Measurements from ENCODE around the gene XXYLT1.

Gene XXYLT1

DNA sequence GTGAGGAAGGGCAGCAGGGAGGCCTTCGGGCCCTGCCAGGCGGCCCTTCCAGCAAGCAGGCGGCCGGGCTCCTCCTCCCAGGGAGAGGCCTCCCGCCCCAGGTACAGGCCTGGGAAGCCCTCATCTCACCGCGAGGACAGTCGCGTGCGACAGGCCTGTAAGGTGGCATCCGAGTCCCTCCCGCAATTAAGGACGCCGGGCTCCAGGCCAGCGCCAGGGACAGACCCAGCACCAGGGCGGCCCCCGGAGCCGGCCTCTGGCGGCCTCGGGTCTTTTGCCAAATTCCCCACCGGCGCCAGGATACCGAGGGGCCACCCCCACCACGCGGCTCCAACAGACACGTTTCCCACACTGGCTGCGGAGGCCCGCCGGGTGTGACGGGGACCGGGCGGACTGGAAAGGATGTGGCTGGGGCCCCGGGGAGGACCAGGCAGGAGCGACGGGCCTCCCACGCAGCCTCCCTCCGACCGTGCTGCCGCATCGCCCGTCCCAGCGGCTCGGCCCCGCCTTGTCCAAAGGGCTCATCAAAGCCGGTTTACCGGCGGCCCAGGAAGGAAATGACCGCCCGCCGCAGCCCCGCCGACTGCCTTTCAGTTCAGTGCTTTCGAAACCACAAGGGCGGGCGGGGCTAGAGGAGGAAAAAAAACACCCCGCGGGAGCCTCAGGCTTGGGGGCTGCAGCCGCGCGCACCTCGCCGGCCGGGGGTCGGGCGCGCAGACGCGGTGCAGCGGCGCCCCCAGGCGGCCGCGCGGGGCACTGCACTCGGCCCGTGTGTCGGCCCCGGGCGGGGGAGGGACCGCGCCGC is 11.3 kb downstream of the XXYLT1 start:
- Histone ChIP-seq H3K4me3 (replicated peaks; ENCODE audit: low read depth, low read length) (peak overlapping the region; percentile 71), H3K36me3 (ENCODE audit: control insufficient read depth, insufficient read depth, low read length) (peaks cover 1% of the 10 kb centered on the region; the same call in 1 of the 2 replicates), H3K27me3 (replicated peaks; ENCODE audit: control insufficient read depth, insufficient read depth, low read length) (no peaks in the 10 kb centered on the region)
- TF ChIP-seq, protein P1, sequence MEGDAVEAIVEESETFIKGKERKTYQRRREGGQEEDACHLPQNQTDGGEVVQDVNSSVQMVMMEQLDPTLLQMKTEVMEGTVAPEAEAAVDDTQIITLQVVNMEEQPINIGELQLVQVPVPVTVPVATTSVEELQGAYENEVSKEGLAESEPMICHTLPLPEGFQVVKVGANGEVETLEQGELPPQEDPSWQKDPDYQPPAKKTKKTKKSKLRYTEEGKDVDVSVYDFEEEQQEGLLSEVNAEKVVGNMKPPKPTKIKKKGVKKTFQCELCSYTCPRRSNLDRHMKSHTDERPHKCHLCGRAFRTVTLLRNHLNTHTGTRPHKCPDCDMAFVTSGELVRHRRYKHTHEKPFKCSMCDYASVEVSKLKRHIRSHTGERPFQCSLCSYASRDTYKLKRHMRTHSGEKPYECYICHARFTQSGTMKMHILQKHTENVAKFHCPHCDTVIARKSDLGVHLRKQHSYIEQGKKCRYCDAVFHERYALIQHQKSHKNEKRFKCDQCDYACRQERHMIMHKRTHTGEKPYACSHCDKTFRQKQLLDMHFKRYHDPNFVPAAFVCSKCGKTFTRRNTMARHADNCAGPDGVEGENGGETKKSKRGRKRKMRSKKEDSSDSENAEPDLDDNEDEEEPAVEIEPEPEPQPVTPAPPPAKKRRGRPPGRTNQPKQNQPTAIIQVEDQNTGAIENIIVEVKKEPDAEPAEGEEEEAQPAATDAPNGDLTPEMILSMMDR (IDR thresholded peaks at IDR 0.05; ENCODE audit: insufficient read depth, low read length, poor library complexity, severe bottlenecking) = no peak
- DNase-seq (ENCODE audit: extremely low read depth, insufficient read length) = peak; percentile 94

DNA sequence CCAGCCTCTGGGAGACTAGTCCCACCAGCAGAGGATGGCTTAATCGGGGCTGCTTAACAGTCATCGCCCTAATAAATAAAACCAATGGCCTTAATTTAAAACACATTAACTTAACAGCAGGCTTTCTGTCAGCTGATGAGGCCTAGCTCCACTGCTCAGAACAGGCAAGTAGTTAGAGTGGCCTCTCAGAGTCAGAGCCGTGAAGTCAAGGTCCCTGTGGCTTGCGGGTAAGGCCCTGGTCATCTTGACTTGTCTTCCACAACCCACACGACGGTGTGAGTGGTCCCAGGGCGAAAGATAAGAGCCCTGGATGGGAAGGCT is 11.8 kb downstream of the XXYLT1 start:
- Histone ChIP-seq H3K4me3 (replicated peaks; ENCODE audit: low read depth, low read length) (peak overlapping the region; percentile 58), H3K36me3 (ENCODE audit: control insufficient read depth, insufficient read depth, low read length) (peaks cover 1% of the 10 kb centered on the region; the same call in 1 of the 2 replicates), H3K27me3 (replicated peaks; ENCODE audit: control insufficient read depth, insufficient read depth, low read length) (no peaks in the 10 kb centered on the region)
- TF ChIP-seq, protein P1 (IDR thresholded peaks at IDR 0.05; ENCODE audit: insufficient read depth, low read length, poor library complexity, severe bottlenecking) = no peak
- DNase-seq (ENCODE audit: extremely low read depth, insufficient read length) = no peak

DNA sequence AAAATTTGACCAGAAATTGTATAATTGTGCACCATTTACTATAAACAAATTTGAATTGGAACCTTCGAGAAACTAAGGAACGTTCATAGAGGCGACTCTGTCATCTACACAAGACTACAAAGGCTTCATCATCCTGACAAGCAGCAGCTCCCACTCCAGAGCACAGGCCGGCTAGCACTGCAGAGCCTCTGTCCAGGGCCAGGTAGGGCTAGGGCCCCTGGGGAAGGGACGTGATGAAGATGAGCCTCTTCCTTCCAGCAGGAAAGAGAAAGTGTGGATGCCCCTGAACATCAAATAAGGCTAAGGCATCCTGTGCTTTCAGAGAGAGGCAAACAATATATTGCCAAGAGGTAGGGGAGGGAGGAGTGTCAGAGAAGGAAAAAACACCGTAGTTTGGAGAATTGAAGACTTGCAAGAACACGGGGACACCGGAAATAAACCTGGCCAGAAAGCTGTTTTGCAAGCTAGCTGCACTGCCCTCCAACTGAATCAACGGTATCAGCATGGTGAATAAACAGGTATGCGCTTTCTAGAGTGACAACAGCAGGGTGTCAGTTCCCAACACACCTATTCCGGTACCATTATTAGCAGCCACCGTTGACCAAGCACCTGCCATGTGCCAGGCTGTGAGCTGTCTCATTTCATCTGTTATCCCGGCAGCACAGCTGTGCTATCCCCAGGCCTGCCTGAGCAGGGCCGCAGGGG is 12.4 kb downstream of the XXYLT1 start:
- H3K4me3 ChIP-seq (replicated peaks; ENCODE audit: low read depth, low read length) = peak overlapping the region; percentile 58
- TF ChIP-seq, protein P1 (IDR thresholded peaks at IDR 0.05; ENCODE audit: insufficient read depth, low read length, poor library complexity, severe bottlenecking) = no peak
- H3K27me3 ChIP-seq (replicated peaks; ENCODE audit: control insufficient read depth, insufficient read depth, low read length) = no peaks in the 10 kb centered on the region
- H3K36me3 ChIP-seq (ENCODE audit: control insufficient read depth, insufficient read depth, low read length) = peaks cover 1% of the 10 kb centered on the region; the same call in 1 of the 2 replicates
- DNase-seq (ENCODE audit: extremely low read depth, insufficient read length) = no peak

DNA sequence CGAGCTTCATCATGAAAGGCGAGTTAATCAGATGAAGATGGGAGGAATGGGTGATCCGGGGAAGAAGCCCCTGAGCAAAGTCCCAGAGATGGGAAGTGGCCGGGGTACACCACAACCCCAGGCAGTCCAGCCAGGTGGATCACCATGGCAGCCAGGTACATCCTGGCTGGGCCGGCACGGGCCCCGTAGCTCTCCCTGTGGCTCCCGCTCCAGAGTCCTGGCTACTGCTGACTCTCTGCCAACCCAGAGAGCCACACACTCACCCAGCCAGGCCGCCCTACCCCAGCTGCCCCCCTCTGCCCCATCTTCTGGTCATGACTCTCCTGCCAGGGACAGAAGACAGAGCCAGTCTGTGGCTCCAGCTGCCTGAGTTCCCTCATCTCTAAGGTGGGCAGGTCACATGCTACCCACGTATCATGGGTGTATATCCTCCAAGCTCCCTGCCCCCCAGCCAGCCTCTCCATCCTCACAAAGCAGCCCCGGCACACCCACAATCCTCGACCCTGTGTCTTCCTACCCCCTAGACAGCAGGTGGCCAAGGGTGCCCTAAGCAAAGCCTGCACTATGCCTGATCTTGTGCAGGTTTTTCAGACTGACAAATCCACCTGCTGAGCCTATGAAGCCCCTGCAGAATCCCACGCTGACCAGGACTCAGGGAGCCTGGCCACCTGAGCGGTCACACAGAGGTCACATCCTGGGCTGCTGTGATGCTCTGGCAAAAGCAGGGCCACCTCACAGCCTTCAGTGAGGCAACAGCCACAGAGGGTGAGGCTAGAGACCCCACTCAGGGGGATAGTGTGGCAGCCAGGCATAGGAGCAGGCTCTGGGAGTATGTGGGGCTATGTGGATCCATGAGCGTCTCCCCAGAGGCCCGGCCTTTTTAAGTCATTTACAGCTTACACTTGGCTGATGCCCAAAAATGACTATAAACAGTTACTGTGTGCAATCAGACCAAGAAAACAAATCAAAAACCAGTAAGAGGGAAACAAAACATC is 13.2 kb downstream of the XXYLT1 start:
- DNase-seq (ENCODE audit: extremely low read depth, insufficient read length) = no peak
- Histone ChIP-seq H3K27me3 (replicated peaks; ENCODE audit: control insufficient read depth, insufficient read depth, low read length) (no peaks in the 10 kb centered on the region), H3K36me3 (ENCODE audit: control insufficient read depth, insufficient read depth, low read length) (peaks cover 1% of the 10 kb centered on the region; the same call in 1 of the 2 replicates), H3K4me3 (replicated peaks; ENCODE audit: low read depth, low read length) (no peak overlapping the region)
- TF ChIP-seq, protein P1 (IDR thresholded peaks at IDR 0.05; ENCODE audit: insufficient read depth, low read length, poor library complexity, severe bottlenecking) = no peak

DNA sequence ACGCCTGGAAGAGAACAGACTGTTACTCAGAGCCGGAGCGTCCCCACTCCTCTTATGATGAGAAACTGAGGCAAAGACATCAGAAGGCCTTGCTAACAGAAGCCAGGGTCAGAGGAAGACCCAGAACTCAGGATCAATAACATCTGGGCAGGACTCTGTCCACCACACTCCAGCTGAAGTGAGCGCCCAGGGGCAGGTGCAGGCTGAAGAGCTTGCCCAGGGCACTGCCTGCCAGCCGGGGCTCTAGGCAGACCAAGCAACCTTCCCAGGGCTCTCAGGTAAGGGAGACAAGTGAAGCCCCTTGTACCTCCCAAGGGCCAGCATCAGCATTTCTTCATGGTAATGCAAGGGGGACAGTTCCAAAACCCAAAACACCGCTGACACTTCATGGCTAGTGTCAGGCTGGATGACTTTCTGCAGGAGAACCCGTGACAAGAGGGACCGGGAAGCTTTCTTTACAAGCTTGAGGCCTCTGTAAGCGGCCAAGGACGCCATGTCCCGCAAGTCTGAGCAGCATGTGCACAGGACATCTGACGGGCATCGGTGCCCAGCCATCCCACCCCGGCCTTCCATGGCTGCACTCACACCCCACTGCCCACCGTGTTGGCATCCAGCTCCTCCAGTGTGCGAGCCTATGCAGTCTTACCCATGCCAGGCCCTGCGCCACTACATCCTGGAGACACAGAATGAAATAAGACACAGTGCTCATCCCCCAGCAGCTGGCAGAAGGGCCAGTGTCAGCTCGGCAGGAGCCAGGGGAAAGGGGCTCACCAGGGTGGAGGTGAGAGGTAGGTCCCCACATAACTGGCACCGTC is 14.1 kb downstream of the XXYLT1 start:
- no peak for DNase-seq (ENCODE audit: extremely low read depth, insufficient read length)
- Histone ChIP-seq H3K36me3 (ENCODE audit: control insufficient read depth, insufficient read depth, low read length) (peaks cover 1% of the 10 kb centered on the region; the same call in 1 of the 2 replicates), H3K27me3 (replicated peaks; ENCODE audit: control insufficient read depth, insufficient read depth, low read length) (no peaks in the 10 kb centered on the region), H3K4me3 (replicated peaks; ENCODE audit: low read depth, low read length) (no peak overlapping the region)
- TF ChIP-seq, protein P1 (IDR thresholded peaks at IDR 0.05; ENCODE audit: insufficient read depth, low read length, poor library complexity, severe bottlenecking) = no peak
